HepG2 (cell line): ENCODE measurements around the gene STAB2. TPM values are rescaled to one million over a fixed set of nuclear protein-coding genes. Genes with fewer than 3 reads are reported as not detected.

ENCODE experiments used
- ATAC-seq: fragments of 200-7000 bp; cut with Tn5 transposase; 3 replicates; pipeline ENCODE4 v1.9.1; 2020; ENCODE audit warnings: mild to moderate bottlenecking, moderate library complexity
- BruUV-seq: library from RNA; stranded (reverse); fragments of 400-500 nt; replicated peaks from 2 replicates; lab custom pipeline; 2021; lab: Mats Ljungman, UMichigan
- CTCF ChIA-PET: fragments of 300-600 bp; formaldehyde crosslinking; extraction: SDS; loops from one replicate; lab custom pipeline; 2021; ENCODE audit warnings: low total read pairs, inconsistent platforms, low intra/inter-chr PET ratio; lab: Yijun Ruan, JAX
- POLR2A ChIA-PET: fragments of 350-600 bp; sonication (Branson Sonifier 250); formaldehyde crosslinking; loops from one replicate; lab custom pipeline; 2020; ENCODE audit warnings: antibody characterized with exemption, inconsistent platforms; lab: Yijun Ruan, JAX
- DNase-seq: peaks from one replicate; pipeline ENCODE4 v3.0.0-alpha.2; 2015; ENCODE audit warnings: low spot score
- FAIRE-seq: peaks from 3 replicates; lab custom pipeline; 2011; peaks lifted over from hg19 to GRCh38; lab: Jason Lieb, UNC
- H2AFZ ChIP-seq: one replicate; pipeline ENCODE4 v1.6.1; 2011; ENCODE audit warnings: low read length, inconsistent platforms
- H3K27ac ChIP-seq: fragments of 300-600 bp; 3 replicates; pipeline ENCODE4 v1.8.0; 2011; ENCODE audit warnings: mixed run types, mild to moderate bottlenecking, mixed read lengths, low read length, inconsistent platforms; ENCODE audit not compliant: insufficient read depth; ENCODE audit errors: extremely low read length
- H3K27me3 ChIP-seq, 2 experiments: fragments of 200-600 bp in 1 of 2; 2 replicates in 1 of 2; 3 replicates in 1 of 2; pipeline versions ENCODE4 v1.6.0 to v1.8.0; 2011; ENCODE audit warnings: low read length in 2 of 2, mild to moderate bottlenecking in 2 of 2, moderate library complexity in 2 of 2, inconsistent platforms in 1 of 2; ENCODE audit not compliant: insufficient read depth in 2 of 2, control insufficient read depth in 1 of 2
- H3K36me3 ChIP-seq, 2 experiments: fragments of 200-600 bp in 1 of 2; replicated peaks in 1 of 2; 2 replicates in 1 of 2; 3 replicates in 1 of 2; pipeline versions ENCODE4 v1.5.1 to v1.8.0; 2011; ENCODE audit warnings: low read length in 2 of 2, inconsistent platforms in 1 of 2; ENCODE audit not compliant: insufficient read depth in 2 of 2, control insufficient read depth in 1 of 2
- H3K4me1 ChIP-seq: 2 replicates; pipeline ENCODE4 v1.5.1; 2012; ENCODE audit warnings: low read length, inconsistent platforms; ENCODE audit not compliant: insufficient read depth
- H3K4me2 ChIP-seq: 2 replicates; pipeline ENCODE4 v1.6.0; 2011; ENCODE audit warnings: low read depth, low read length, inconsistent platforms
- H3K4me3 ChIP-seq, 3 experiments: fragments of 200-600 bp in 1 of 3; sonication (generic), shearing (Covaris generic) in 1 of 3; replicated peaks in 1 of 3; 2 replicates each; pipeline ENCODE4 v1.5.1; 2011 to 2016; ENCODE audit warnings: low read length in 3 of 3, inconsistent platforms in 2 of 3, low read depth in 2 of 3, mild to moderate bottlenecking in 2 of 3, control low read depth in 1 of 3, mixed read lengths in 1 of 3; ENCODE audit not compliant: insufficient read depth in 1 of 3
- H3K79me2 ChIP-seq: one replicate; pipeline ENCODE4 v1.6.1; 2011; ENCODE audit warnings: low read length, inconsistent platforms; ENCODE audit not compliant: insufficient read depth
- H3K9ac ChIP-seq: 2 replicates; pipeline ENCODE4 v1.6.0; 2011; ENCODE audit warnings: mild to moderate bottlenecking, low read depth, low read length, inconsistent platforms; ENCODE audit not compliant: insufficient read depth
- H3K9me3 ChIP-seq: 2 replicates; pipeline ENCODE4 v1.5.1; 2012; ENCODE audit warnings: mild to moderate bottlenecking, low read length
- H4K20me1 ChIP-seq: 2 replicates; pipeline ENCODE4 v1.6.0; 2011; ENCODE audit warnings: inconsistent platforms, mild to moderate bottlenecking, low read length, moderate library complexity; ENCODE audit not compliant: insufficient read depth
- HDAC1 ChIP-seq: sonication (generic); formaldehyde crosslinking; IDR thresholded peaks from 2 replicates; pipeline ENCODE4 v1.5.1; 2020; ENCODE audit warnings: mild to moderate bottlenecking, missing genetic modification reagents
- RELA ChIP-seq: sonication (generic); formaldehyde crosslinking; IDR thresholded peaks from 2 replicates; pipeline ENCODE4 v1.4.0; 2020; ENCODE audit warnings: missing genetic modification reagents
- ZBTB7B ChIP-seq: sonication (generic); formaldehyde crosslinking; IDR thresholded peaks from 2 replicates; pipeline ENCODE4 v1.4.0; 2020; ENCODE audit warnings: missing genetic modification reagents
- ZNF451 ChIP-seq: sonication (generic); formaldehyde crosslinking; IDR thresholded peaks from 2 replicates; pipeline ENCODE4 v1.5.0; 2020; ENCODE audit warnings: mild to moderate bottlenecking, missing genetic modification reagents
- ZNF572 ChIP-seq: sonication (generic); formaldehyde crosslinking; IDR thresholded peaks from 2 replicates; pipeline ENCODE4 v1.5.1; 2020; ENCODE audit warnings: mild to moderate bottlenecking, missing genetic modification reagents
- ZNF607 ChIP-seq: sonication (generic); formaldehyde crosslinking; IDR thresholded peaks from 2 replicates; pipeline ENCODE4 v1.5.1; 2020; ENCODE audit warnings: missing genetic modification reagents, mild to moderate bottlenecking, borderline replicate concordance
- WGBS: methylation state at CpG from one replicate; pipeline ENCODE4 v1.1.6; 2017; ENCODE audit warnings: low lambda C conversion rate; 5-methylcytosine and 5-hydroxymethylcytosine counted together
- in situ Hi-C: cut with HindIII; loops from 2 replicates; pipeline ENCODE4 v1.10.0; 2017; ENCODE audit warnings: low pct_unique_long_range_greater_than_20kb; ENCODE audit not compliant: extremely low pct_ligation_motif_present
- intact Hi-C: fragments of 100-400 bp; cut with micrococcal nuclease; formaldehyde crosslinking; loops from one replicate; pipeline ENCODE4 v1.10.0; 2022; ENCODE audit not compliant: unreplicated experiment
- polyA plus RNA-seq, 8 experiments: library from polyadenylated mRNA; depleted of rRNA in 3 of 8; stranded (reverse) in 7 of 8; unstranded in 1 of 8; fragments of >200 nt; fragmentation: Illumina TruSeq in 4 of 8; extraction: Trizol in 4 of 8; gene quantifications; 2 replicates each; pipeline versions ENCODE4 v1.2.1 to v1.2.3, GENCODE V29; 2011 to 2016; ENCODE audit warnings: low read depth in 4 of 8, missing spikeins in 1 of 8, mixed read lengths in 1 of 8; ENCODE audit not compliant: insufficient read depth in 1 of 8
- total RNA-seq, 5 experiments: library from RNA; depleted of rRNA; stranded (reverse); fragments of >200 nt; fragmentation: Illumina TruSeq; extraction: Trizol; gene quantifications; 2 replicates each; pipeline ENCODE4 v1.2.3, GENCODE V29; 2016; ENCODE audit warnings: low read depth in 1 of 5
- TF ChIP-seq, protein P1 (sequence below): sonication (generic); formaldehyde crosslinking; IDR thresholded peaks from 2 replicates; pipeline ENCODE4 v1.4.0; 2020; ENCODE audit warnings: mild to moderate bottlenecking, missing genetic modification reagents

STAB2 gene
- total and polyA plus RNA-seq, 2 of the 13 experiments (the other 11 are each of a cell fraction or from before 2014, with no cell fraction given): not detected

DNA sequence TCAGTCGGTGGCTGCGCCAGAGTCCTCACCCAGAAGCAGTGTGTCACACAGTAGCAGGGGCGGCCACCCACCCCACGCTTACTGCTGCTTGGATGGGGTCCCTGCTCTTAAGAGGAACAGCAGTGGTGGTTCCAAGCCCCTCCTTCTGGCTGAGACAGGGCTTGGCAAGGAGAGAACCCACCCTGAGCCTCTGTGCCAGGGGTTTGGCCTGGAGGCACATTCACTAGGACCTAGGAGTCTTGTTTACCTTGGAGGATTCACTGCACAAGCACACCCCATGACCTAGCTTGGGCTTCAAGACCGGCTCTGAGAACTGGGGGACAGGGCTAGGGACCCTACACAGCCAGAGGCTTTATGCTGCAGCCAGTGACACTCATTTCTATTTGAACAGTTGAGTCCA, 175.4 kb downstream of the STAB2 start (continued):
- TF ChIP-seq, protein P1, sequence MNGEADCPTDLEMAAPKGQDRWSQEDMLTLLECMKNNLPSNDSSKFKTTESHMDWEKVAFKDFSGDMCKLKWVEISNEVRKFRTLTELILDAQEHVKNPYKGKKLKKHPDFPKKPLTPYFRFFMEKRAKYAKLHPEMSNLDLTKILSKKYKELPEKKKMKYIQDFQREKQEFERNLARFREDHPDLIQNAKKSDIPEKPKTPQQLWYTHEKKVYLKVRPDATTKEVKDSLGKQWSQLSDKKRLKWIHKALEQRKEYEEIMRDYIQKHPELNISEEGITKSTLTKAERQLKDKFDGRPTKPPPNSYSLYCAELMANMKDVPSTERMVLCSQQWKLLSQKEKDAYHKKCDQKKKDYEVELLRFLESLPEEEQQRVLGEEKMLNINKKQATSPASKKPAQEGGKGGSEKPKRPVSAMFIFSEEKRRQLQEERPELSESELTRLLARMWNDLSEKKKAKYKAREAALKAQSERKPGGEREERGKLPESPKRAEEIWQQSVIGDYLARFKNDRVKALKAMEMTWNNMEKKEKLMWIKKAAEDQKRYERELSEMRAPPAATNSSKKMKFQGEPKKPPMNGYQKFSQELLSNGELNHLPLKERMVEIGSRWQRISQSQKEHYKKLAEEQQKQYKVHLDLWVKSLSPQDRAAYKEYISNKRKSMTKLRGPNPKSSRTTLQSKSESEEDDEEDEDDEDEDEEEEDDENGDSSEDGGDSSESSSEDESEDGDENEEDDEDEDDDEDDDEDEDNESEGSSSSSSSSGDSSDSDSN (CRISPR knock-in tag): no peak
- TF ChIP-seq HDAC1 (CRISPR knock-in tag) (no peak), ZBTB7B (CRISPR knock-in tag) (no peak), ZNF451 (CRISPR knock-in tag) (no peak), RELA (no peak)

DNA sequence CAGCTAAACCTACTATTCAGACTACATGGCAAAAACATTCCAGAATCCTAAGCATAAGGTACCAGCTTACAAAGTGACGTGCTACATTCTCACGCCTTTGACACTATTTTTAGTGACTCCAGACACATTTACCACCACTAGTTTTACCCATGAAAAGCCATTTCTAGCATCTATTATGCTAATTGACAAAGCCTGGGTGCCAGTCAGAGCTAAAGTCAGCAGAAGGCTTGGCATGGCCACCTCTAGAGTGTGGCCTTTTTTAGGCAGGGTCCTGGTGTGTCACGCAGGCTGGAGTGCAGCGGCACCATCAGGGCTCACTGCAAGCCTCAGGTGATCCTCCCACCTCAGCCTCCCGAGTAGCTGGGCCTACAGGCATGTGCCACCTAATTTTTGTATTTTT, 178.2 kb downstream of the STAB2 start:
- H3K4me2 ChIP-seq: no peak overlapping the region
- peaks cover 2 to 8% of the 10 kb centered on the region in 2 experiments; a peak in 2 of 5 replicates for H3K36me3 ChIP-seq
- CTCF ChIA-PET: no interaction called here
- TF ChIP-seq ZNF572 (CRISPR knock-in tag) (no peak), ZNF607 (CRISPR knock-in tag) (no peak)
- H3K9ac ChIP-seq: no peak overlapping the region
- no TSS peak for BruUV-seq
- no peaks in the 10 kb centered on the region for H3K9me3 ChIP-seq
- no peaks in the 10 kb centered on the region for H3K27me3 ChIP-seq
- H3K79me2 ChIP-seq: no peaks in the 10 kb centered on the region
- no peaks in the 10 kb centered on the region for H4K20me1 ChIP-seq
- intact Hi-C loops (no loop called here), in situ Hi-C loops (no loop called here)
- no peak overlapping the region for H3K27ac ChIP-seq
- ATAC-seq (no peak), DNase-seq (no peak), FAIRE-seq (no peak)
- no peaks in the 10 kb centered on the region for H3K4me1 ChIP-seq
- H2AFZ ChIP-seq: no peak overlapping the region
- 94% methylated on average over 5 of the region's 5 CpGs for WGBS
- H3K4me3 ChIP-seq: no peak overlapping the region
- POLR2A ChIA-PET: no interaction called here
